Neural cell (in vitro differentiated cells): Measurements from ENCODE around the gene PDE9A. TPM values are rescaled to one million over a fixed set of nuclear protein-coding genes. Genes with fewer than 3 reads are reported as not detected.

Experiments used
- H2AFZ ChIP-seq: fragments of 200-600, 300-800 bp; sonication (generic), shearing (Covaris generic); 2 replicates; pipeline ENCODE4 v1.6.0; 2014; ENCODE audit warnings: low read depth, mild to moderate bottlenecking, antibody characterized with exemption, low read length, moderate library complexity
- H3F3A ChIP-seq: fragments of 200-600 bp; shearing (Covaris generic); 2 replicates; pipeline ENCODE4 v1.6.1; 2016; ENCODE audit warnings: mild to moderate bottlenecking, moderate library complexity, mixed read lengths, antibody characterized with exemption, low read length; ENCODE audit not compliant: insufficient read depth, poor library complexity, severe bottlenecking
- H3K27ac ChIP-seq: fragments of 200-600, 300-800 bp; sonication (generic), shearing (Covaris generic); 2 replicates; pipeline ENCODE4 v1.5.1; 2014; ENCODE audit warnings: mild to moderate bottlenecking, low read length, moderate library complexity
- H3K27me3 ChIP-seq: fragments of 300-800, 200-600 bp; sonication (generic), shearing (Covaris generic); 2 replicates; pipeline ENCODE4 v1.6.0; 2014; ENCODE audit warnings: mild to moderate bottlenecking, low read depth, low read length, moderate library complexity; ENCODE audit not compliant: insufficient read depth
- H3K36me3 ChIP-seq: fragments of 300-800, 200-600 bp; sonication (generic), shearing (Covaris generic); 2 replicates; pipeline ENCODE4 v1.5.1; 2014; ENCODE audit warnings: mild to moderate bottlenecking, antibody characterized with exemption, low read length, moderate library complexity; ENCODE audit not compliant: insufficient read depth
- H3K4me2 ChIP-seq: fragments of 300-800, 200-600 bp; sonication (generic), shearing (Covaris generic); 2 replicates; pipeline ENCODE4 v1.6.0; 2014; ENCODE audit warnings: mild to moderate bottlenecking, low read length
- H3K4me3 ChIP-seq: fragments of 300-800, 200-600 bp; sonication (generic), shearing (Covaris generic); 2 replicates; pipeline ENCODE4 v1.5.1; 2014; ENCODE audit warnings: mild to moderate bottlenecking, low read length, moderate library complexity
- H3K79me2 ChIP-seq: fragments of 200-600 bp; shearing (Covaris generic); replicated peaks from 2 replicates; pipeline ENCODE4 v1.6.0; 2014; ENCODE audit warnings: mild to moderate bottlenecking, low read length, moderate library complexity; ENCODE audit not compliant: insufficient read depth
- H3K9ac ChIP-seq: fragments of 300-800, 200-600 bp; sonication (generic), shearing (Covaris generic); 2 replicates; pipeline ENCODE4 v1.6.1; 2016; ENCODE audit warnings: mild to moderate bottlenecking, low read length, mixed read lengths
- H3K9me2 ChIP-seq: fragments of 200-600 bp; shearing (Covaris generic); 2 replicates; pipeline ENCODE4 v1.6.1; 2016; ENCODE audit warnings: mild to moderate bottlenecking, low read length, mixed read lengths; ENCODE audit not compliant: insufficient read depth
- H3K9me3 ChIP-seq: fragments of 200-600, 300-800 bp; sonication (generic), shearing (Covaris generic); 2 replicates; pipeline ENCODE4 v1.6.1; 2016; ENCODE audit warnings: mild to moderate bottlenecking, mixed run types, low read length, moderate library complexity, mixed read lengths
- H4K20me1 ChIP-seq: fragments of 200-600 bp; shearing (Covaris generic); 2 replicates; pipeline ENCODE4 v1.6.1; 2016; ENCODE audit warnings: mild to moderate bottlenecking, mixed run types; ENCODE audit not compliant: insufficient read depth
- CTCF ChIP-seq: fragments of 450-650 bp; IDR thresholded peaks from 2 replicates; pipeline ENCODE4 v1.5.1; 2014; ENCODE audit warnings: antibody characterized with exemption, mild to moderate bottlenecking, moderate library complexity; ENCODE audit not compliant: poor library complexity, severe bottlenecking
- EP300 ChIP-seq: fragments of 450-650 bp; conservative IDR thresholded peaks from 2 replicates; pipeline ENCODE4 v1.6.1; 2014; ENCODE audit warnings: antibody characterized with exemption, mild to moderate bottlenecking, moderate library complexity; ENCODE audit not compliant: poor library complexity, severe bottlenecking
- EZH2 ChIP-seq: fragments of 200-600, 300-800 bp; shearing (Covaris generic), sonication (generic); IDR thresholded peaks from 2 replicates; pipeline ENCODE4 v1.6.1; 2014; ENCODE audit warnings: antibody characterized with exemption, low read length, borderline replicate concordance, mild to moderate bottlenecking; ENCODE audit not compliant: insufficient read depth, poor library complexity, severe bottlenecking
- MXI1 ChIP-seq: fragments of 450-650 bp; conservative IDR thresholded peaks from 2 replicates; pipeline ENCODE4 v1.6.1; 2014; ENCODE audit warnings: antibody characterized with exemption, mild to moderate bottlenecking; ENCODE audit not compliant: poor library complexity, severe bottlenecking
- POLR2AphosphoS5 ChIP-seq: IDR thresholded peaks from 2 replicates; pipeline ENCODE4 v1.6.1; 2012
- RAD21 ChIP-seq: fragments of 450-650 bp; conservative IDR thresholded peaks from 2 replicates; pipeline ENCODE4 v1.6.1; 2014; ENCODE audit warnings: antibody characterized with exemption, mild to moderate bottlenecking, moderate library complexity
- SMC3 ChIP-seq: fragments of 450-650 bp; conservative IDR thresholded peaks from 2 replicates; pipeline ENCODE4 v1.6.1; 2014; ENCODE audit warnings: antibody characterized with exemption, mild to moderate bottlenecking, moderate library complexity; ENCODE audit not compliant: poor library complexity
- TAF1 ChIP-seq: IDR thresholded peaks from 2 replicates; pipeline ENCODE4 v1.6.1; 2012; ENCODE audit warnings: low read depth
- polyA plus RNA-seq: library from polyadenylated mRNA; depleted of rRNA; stranded (reverse); fragments of >200 nt; gene quantifications from 2 replicates; pipeline ENCODE4 v1.2.3, GENCODE V29; 2014
- TF ChIP-seq, protein P1 (sequence below): IDR thresholded peaks from 2 replicates; pipeline ENCODE4 v1.6.1; 2012; ENCODE audit warnings: borderline replicate concordance

PDE9A gene
- polyA plus RNA-seq, 1 donor from 2014 or later, result 32.2 TPM

- Histone ChIP-seq H3K9me2 (no peaks in the 10 kb centered on the region), H3K79me2 (no peaks in the 10 kb centered on the region), H4K20me1 (no peaks in the 10 kb centered on the region), H2AFZ (no peak overlapping the region), H3K27ac (no peak overlapping the region), H3K27me3 (no peaks in the 10 kb centered on the region), H3K4me3 (no peak overlapping the region), H3K9me3 (no peaks in the 10 kb centered on the region), H3K9ac (no peak overlapping the region), H3F3A (no peaks in the 10 kb centered on the region), H3K36me3 (no peaks in the 10 kb centered on the region), H3K4me2 (no peak overlapping the region)
- TF ChIP-seq RAD21 (no peak), CTCF (no peak), TAF1 (no peak), POLR2AphosphoS5 (no peak), EZH2 (no peak), EP300 (no peak), MXI1 (no peak), SMC3 (no peak)
- TF ChIP-seq, protein P1, sequence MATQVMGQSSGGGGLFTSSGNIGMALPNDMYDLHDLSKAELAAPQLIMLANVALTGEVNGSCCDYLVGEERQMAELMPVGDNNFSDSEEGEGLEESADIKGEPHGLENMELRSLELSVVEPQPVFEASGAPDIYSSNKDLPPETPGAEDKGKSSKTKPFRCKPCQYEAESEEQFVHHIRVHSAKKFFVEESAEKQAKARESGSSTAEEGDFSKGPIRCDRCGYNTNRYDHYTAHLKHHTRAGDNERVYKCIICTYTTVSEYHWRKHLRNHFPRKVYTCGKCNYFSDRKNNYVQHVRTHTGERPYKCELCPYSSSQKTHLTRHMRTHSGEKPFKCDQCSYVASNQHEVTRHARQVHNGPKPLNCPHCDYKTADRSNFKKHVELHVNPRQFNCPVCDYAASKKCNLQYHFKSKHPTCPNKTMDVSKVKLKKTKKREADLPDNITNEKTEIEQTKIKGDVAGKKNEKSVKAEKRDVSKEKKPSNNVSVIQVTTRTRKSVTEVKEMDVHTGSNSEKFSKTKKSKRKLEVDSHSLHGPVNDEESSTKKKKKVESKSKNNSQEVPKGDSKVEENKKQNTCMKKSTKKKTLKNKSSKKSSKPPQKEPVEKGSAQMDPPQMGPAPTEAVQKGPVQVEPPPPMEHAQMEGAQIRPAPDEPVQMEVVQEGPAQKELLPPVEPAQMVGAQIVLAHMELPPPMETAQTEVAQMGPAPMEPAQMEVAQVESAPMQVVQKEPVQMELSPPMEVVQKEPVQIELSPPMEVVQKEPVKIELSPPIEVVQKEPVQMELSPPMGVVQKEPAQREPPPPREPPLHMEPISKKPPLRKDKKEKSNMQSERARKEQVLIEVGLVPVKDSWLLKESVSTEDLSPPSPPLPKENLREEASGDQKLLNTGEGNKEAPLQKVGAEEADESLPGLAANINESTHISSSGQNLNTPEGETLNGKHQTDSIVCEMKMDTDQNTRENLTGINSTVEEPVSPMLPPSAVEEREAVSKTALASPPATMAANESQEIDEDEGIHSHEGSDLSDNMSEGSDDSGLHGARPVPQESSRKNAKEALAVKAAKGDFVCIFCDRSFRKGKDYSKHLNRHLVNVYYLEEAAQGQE, result no peak
Measured at GRCh38 chr21:42624095-42624790, 29.2 kb upstream of the PDE9A start.

- Histone ChIP-seq H3K4me3 (peak overlapping the region; percentile 10), H2AFZ (no peak overlapping the region), H3K36me3 (no peaks in the 10 kb centered on the region), H3K9me3 (no peaks in the 10 kb centered on the region), H3K4me2 (no peak overlapping the region), H3K79me2 (no peaks in the 10 kb centered on the region), H3F3A (no peaks in the 10 kb centered on the region), H3K9me2 (no peaks in the 10 kb centered on the region), H3K27me3 (no peaks in the 10 kb centered on the region), H3K9ac (no peak overlapping the region), H4K20me1 (no peaks in the 10 kb centered on the region), H3K27ac (no peak overlapping the region)
- TF ChIP-seq POLR2AphosphoS5, result peak; percentile 11
- TF ChIP-seq, protein P1, result no peak
Measured at GRCh38 chr21:42624936-42625335, 28.5 kb upstream of the PDE9A start.
